Dendritic cell treated with granulocyte-macrophage colony-stimulating factor and Interleukin-4, amounts not matched to agents 40 ng/mL and 50 ng/mL, for 4 days (primary cell): ENCODE results near the gene CLEC16A.

ENCODE experiments used
- H3K27ac Mint-ChIP-seq: one replicate; pipeline ENCODE4 v1.8.0; 2022; ENCODE audit warnings: mild to moderate bottlenecking, mixed read lengths
- H3K27me3 Mint-ChIP-seq: one replicate; pipeline ENCODE4 v1.8.0; 2022; ENCODE audit warnings: mild to moderate bottlenecking, mixed read lengths
- H3K36me3 Mint-ChIP-seq: one replicate; pipeline ENCODE4 v1.8.0; 2022; ENCODE audit warnings: low read depth, mixed read lengths
- H3K4me1 Mint-ChIP-seq: one replicate; pipeline ENCODE4 v1.8.0; 2022; ENCODE audit warnings: low read depth, mixed read lengths
- H3K4me3 Mint-ChIP-seq: one replicate; pipeline ENCODE4 v1.8.0; 2022; ENCODE audit warnings: mild to moderate bottlenecking, moderate library complexity, mixed read lengths
- H3K9me3 Mint-ChIP-seq: one replicate; pipeline ENCODE4 v1.8.0; 2022; ENCODE audit warnings: mixed read lengths
- intact Hi-C: fragments of 100-400 bp; cut with micrococcal nuclease; formaldehyde crosslinking; loops from one replicate; pipeline ENCODE4 v1.15.0; 2022

The CLEC16A gene

DNA sequence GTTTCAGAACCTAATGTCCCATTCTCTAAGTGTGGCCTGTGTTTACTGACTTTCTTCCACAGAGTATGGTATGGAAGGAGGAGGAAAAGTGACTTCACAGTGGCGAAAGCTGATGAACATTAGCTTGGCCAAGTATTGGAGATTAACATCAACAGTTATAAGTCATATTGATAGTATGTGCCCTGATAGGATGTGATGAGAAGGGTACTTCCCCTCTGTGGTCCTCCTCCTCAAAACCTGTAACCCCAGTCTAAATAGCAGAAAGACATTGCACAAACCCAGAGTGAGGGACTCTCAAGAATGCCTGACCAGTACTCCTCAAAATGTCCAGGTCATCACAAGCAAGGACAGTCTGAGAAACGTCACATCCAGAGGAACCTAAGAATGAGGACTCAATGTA, 73.1 kb downstream of the CLEC16A start:
- Mint-ChIP-seq H3K27ac (no peak overlapping the region), H3K9me3 (no peaks in the 10 kb centered on the region), H3K36me3 (peaks cover 87% of the 10 kb centered on the region), H3K4me3 (no peak overlapping the region), H3K4me1 (no peaks in the 10 kb centered on the region), H3K27me3 (no peaks in the 10 kb centered on the region)
- intact Hi-C loops = no loop called here

DNA sequence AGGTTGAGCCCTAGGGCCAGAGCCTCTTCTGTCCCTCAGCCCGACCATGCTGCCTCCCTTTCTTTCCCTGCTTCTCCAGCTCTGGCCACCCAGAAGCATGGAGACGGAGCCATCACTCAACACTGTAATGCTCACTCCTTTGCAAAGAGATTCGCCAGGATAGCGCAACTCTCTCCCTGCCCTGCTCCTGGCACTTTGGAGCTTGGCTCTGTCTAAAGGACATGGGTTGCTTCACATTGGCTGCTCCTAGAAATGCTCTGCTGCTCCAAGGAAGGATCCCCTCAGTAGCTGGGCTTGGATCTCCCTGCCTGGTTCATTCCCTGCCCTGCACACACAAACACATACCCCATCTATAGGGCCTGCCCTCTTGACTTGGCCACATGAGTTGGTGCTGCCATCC, 76.0 kb downstream of the CLEC16A start:
- Mint-ChIP-seq H3K36me3 (peaks cover 96% of the 10 kb centered on the region), H3K27ac (no peak overlapping the region), H3K4me3 (no peak overlapping the region), H3K27me3 (no peaks in the 10 kb centered on the region), H3K4me1 (no peaks in the 10 kb centered on the region), H3K9me3 (no peaks in the 10 kb centered on the region)
- intact Hi-C loops = no loop called here

DNA sequence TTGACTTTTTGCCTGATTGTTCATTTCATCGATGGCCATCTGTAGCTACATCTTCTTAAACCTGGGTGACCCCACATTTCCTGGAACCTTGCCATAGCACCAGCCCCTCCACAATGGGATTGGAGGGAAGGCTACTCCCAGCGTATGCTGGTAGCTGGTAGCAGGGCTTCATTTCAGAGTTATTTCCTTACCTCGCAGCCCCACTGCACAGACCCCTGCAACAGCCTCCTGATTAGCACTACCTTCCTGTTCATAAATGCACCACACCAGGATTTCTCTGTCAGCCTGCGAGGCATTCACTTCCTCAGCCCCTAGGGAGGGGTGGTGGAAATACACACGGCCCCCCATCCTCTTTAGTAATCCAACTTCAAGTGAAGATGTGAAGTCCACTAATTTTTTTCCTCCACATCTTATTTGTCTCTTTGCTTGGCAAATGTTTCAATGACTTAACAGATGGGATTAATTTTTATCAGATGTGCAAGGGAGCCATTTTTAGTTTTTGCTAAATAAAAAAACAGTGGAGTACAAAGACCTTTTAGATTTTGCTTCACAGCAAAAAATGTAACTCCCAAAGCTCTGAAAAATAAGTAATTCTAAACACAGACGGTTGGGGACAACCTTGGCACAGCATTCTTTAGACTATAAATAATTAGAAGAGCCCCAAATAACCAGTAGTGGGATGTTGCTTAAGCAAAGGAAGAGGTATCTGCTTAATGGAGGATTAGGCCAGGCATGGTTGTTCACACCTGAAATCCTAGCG, 76.6 kb downstream of the CLEC16A start:
- Mint-ChIP-seq H3K9me3 (peaks cover 6% of the 10 kb centered on the region), H3K4me1 (no peaks in the 10 kb centered on the region), H3K36me3 (peaks cover 96% of the 10 kb centered on the region), H3K27ac (no peak overlapping the region), H3K4me3 (no peak overlapping the region), H3K27me3 (no peaks in the 10 kb centered on the region)
- intact Hi-C loops = no loop called here

DNA sequence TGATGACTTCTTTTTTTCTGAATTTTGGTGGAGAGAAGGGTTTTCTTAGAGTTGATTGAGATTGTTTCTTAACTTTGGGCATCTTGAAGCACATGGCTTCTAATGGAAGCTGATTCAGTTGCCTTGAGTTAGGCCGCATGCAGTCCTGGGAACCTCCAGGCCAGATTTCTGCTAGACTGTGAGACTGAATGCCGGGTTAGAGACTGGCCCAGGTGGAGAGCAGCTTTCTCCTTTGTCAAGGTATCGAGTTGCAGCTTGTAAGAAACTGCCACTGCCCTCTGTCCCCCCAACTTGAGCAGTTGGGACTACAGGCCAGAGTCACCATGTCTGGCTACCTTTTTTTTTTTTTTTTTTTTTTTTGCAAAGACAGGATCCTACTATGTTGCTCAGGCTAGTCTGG, 77.6 kb downstream of the CLEC16A start:
- Mint-ChIP-seq H3K27me3 (no peaks in the 10 kb centered on the region), H3K27ac (no peak overlapping the region), H3K36me3 (peaks cover 96% of the 10 kb centered on the region)

DNA sequence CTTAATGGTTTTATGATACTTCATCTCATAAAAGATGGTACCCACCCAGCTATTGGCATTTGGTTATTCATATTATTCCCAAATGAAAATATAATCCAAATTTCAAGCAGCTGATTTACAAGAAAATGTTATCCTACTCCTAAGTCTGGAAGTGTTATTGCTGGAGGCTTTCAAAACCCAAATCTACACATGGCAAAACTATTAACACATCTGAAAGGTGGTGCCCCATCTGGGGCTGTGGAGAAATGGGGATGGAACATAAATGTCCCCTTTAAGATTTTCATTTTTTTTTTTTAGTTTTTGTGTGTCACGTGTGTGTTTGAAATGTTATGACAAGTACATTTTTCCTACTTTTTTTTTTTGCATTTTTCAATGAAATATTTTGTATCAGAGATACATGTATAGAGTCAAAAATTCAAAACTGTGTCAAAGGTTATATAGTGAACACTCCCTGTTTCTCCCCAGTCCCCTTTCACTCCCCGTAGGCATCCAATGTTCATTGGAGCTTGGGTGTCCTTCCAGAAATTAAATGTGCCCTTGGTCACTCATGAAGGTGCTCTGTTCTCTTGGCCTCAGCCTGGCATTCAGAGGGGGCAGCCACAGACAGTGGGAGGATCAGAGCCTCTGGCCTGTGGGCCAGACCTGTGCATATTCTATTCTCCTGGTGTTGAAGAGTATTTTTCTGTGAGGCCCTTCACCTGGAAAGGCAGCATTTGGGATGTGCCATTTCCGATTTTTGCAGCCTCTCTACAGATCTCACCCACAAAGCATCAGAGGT, 79.1 kb downstream of the CLEC16A start:
- intact Hi-C loops = no loop called here
- no peaks in the 10 kb centered on the region for H3K27me3 Mint-ChIP-seq

More for the DNA sequence above, 77.6 kb downstream of the CLEC16A start:
- no peak overlapping the region for H3K4me3 Mint-ChIP-seq
- no peaks in the 10 kb centered on the region for H3K4me1 Mint-ChIP-seq
- peaks cover 16% of the 10 kb centered on the region for H3K9me3 Mint-ChIP-seq
- intact Hi-C loops = no loop called here

DNA sequence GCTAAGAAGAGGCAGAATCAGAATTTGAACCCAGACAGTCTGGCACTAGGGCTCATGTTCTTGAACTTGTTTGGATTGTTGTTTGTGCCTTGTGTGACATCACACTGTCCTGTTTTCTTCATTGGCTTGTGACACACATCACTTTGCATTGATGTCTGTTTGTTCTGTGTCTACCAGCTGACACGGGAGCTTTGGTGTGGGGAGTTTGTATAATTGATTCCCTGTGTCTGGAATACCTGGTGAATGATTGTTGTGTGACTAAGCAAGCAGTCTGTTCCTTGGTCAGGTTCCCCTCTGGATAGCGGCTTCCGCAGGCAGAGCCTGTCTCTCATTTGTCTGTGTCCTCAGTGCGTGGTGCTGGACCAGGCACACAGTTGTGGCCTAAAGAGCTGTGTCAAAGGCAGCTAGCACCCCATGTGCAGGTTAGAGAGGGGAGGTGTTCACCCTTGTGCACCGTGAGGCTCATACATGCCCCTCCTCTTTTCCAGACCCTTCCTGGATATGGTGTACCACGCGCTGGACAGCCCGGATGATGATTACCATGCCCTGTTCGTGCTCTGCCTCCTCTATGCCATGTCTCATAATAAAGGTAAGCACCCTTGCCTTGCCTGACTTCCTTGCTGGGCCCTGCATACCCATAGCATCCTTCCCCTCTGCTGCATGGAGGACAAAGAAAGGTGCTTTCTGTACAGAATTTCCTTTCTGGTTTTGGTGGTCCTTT, 80.1 kb downstream of the CLEC16A start:
- intact Hi-C loops = no loop called here
- H3K4me3 Mint-ChIP-seq = no peak overlapping the region

More for the DNA sequence above, 79.1 kb downstream of the CLEC16A start:
- H3K27ac Mint-ChIP-seq = no peak overlapping the region
- no peak overlapping the region for H3K4me3 Mint-ChIP-seq
- peaks cover 27% of the 10 kb centered on the region for H3K9me3 Mint-ChIP-seq
- H3K4me1 Mint-ChIP-seq = no peaks in the 10 kb centered on the region
- H3K36me3 Mint-ChIP-seq = peaks cover 97% of the 10 kb centered on the region

DNA sequence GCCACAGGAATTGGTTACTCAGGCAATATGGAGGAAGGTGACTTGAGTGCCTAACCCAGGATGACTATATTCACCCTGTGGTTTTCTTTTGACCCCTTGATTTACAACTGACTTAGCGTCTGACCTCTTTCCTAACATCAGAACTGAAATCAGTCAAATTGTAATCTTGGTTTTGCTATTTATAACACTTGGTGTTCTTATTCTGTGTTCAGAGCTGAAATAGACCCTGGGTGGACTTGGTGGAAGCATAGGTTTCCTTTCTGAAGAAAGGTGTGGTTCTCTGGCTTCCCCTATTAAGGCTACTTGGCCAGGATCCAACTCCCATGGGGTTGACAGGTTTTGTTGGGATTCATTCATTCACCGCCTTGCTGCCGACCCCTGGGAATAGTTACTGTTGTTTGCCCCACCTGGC, 80.8 kb downstream of the CLEC16A start:
- Mint-ChIP-seq H3K36me3 (peaks cover 99% of the 10 kb centered on the region), H3K27ac (no peak overlapping the region), H3K4me1 (no peaks in the 10 kb centered on the region), H3K4me3 (no peak overlapping the region), H3K27me3 (no peaks in the 10 kb centered on the region), H3K9me3 (peaks cover 27% of the 10 kb centered on the region)
- intact Hi-C loops = no loop called here

More for the DNA sequence above, 80.1 kb downstream of the CLEC16A start:
- H3K27ac Mint-ChIP-seq = no peak overlapping the region
- H3K9me3 Mint-ChIP-seq = peaks cover 27% of the 10 kb centered on the region
- H3K27me3 Mint-ChIP-seq = no peaks in the 10 kb centered on the region
- peaks cover 99% of the 10 kb centered on the region for H3K36me3 Mint-ChIP-seq
- H3K4me1 Mint-ChIP-seq = no peaks in the 10 kb centered on the region

DNA sequence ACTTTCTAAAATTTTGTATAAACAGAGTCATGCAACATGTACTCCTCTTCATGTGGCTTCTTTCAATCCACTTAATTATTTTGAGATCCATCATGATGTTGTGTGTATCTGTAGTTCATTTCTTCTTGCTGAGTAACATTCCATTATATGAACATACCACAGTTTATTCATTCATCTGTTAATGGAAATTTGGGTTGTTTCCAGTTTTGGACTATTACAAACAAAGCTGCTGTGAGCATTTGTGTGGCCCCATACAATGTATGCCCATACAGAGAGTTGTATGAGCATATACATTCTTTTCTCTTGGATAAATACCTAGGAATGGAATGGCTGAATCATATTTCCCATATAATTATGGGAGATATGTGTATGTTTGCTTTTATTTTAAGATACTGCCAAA, 85.6 kb downstream of the CLEC16A start:
- intact Hi-C loops = no loop called here
- no peak overlapping the region for H3K4me3 Mint-ChIP-seq
- no peak overlapping the region for H3K27ac Mint-ChIP-seq
- peaks cover 27% of the 10 kb centered on the region for H3K9me3 Mint-ChIP-seq
- H3K4me1 Mint-ChIP-seq = peaks cover 22% of the 10 kb centered on the region
- no peaks in the 10 kb centered on the region for H3K27me3 Mint-ChIP-seq
- H3K36me3 Mint-ChIP-seq = peaks cover 99% of the 10 kb centered on the region

DNA sequence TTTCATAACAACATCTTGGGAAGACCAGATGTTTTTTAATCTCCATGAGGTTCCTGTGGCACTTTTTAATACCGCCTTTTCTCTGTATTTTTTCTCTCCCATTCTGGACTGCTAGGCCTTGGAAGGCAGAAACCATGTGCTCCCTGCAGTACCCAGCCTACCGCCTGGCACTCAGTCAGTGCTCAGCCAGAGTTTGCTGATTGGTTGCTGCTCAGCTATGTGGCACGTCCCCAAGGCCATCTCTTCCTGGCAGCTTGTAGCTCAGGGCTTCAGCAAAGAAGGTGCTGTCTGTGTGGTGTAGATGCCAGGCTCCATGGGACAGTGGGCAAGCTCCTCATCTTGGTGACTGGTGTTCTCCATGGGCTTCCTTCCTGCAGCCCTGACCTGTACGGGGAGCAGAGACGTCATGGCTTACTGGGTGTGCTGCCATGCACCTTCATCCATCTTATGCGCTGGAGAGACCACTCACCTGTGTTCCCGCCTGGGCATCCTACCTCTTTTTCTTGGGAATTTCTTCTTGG, 86.7 kb downstream of the CLEC16A start:
- peaks cover 99% of the 10 kb centered on the region for H3K36me3 Mint-ChIP-seq
- peaks cover 20% of the 10 kb centered on the region for H3K9me3 Mint-ChIP-seq
- no peaks in the 10 kb centered on the region for H3K27me3 Mint-ChIP-seq
- H3K27ac Mint-ChIP-seq = no peak overlapping the region
- H3K4me1 Mint-ChIP-seq = peaks cover 22% of the 10 kb centered on the region
- intact Hi-C loops = no loop called here
- no peak overlapping the region for H3K4me3 Mint-ChIP-seq

DNA sequence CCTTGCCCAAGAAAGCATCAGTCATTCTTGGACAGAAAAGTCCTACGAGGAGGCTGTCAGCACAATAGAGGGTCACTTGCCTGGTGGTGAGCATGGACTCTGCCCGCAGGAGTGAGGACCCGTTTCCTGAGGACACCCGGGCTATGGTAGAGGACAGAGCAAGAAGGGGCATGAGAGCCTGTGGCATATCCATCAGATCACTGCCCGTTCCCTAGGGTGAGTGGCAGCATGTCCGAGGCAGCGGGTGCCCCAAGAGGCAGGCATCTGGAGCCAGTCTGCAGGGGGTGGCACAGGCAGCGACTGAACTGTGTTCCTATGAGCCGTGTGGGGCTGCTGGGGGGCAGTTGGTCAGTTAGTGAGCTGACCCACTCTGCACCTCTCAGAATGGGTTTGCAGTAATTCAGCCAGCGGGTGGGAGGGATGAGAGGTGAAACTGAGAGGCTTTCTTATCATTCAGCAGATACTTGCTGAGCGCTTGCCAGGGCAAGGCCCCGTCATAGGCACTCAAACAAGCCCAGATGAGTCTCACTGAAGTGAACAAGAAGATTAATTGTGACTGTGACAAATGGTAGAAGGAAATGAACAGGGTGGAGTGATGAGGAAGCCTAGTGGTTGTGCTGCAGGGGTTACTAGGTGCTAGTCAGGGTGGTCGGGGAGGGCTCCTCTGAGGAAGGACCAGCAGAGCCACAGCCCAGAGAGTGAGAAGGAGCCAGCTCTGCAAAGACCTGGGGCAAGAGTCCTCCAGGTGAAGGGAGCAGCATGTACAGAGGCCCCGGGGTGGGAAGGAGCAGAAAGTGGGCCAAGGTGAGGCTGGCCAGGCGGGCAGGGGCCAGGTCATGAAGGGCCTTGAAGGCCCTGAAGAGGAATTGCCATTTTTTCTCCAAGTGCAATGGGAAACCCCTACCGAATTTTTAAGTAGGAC, 87.9 kb downstream of the CLEC16A start:
- Mint-ChIP-seq H3K27me3 (no peaks in the 10 kb centered on the region), H3K36me3 (peaks cover 99% of the 10 kb centered on the region), H3K27ac (peak overlapping the region; percentile 36), H3K4me1 (peaks cover 22% of the 10 kb centered on the region), H3K4me3 (no peak overlapping the region), H3K9me3 (peaks cover 8% of the 10 kb centered on the region)
- intact Hi-C loops = no loop called here

DNA sequence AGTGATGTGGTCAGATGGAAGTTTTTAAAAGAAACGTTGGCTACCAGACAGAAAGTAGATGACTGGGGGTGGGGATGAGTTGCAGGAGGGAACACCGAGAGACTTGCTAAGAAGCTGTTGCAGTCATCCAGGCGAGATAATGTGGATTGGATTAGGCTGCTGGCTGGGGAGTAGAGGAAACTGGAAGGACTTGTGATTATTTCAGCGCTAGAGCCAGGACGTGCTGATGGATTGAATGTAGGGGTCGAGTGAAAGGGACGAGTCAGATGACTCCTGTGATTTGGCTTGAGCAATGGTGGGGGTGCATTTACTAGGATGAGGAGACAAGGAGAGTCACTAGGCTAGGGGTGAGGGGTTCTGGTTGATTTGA, 88.5 kb downstream of the CLEC16A start:
- peaks cover 22% of the 10 kb centered on the region for H3K4me1 Mint-ChIP-seq
- H3K27ac Mint-ChIP-seq = no peak overlapping the region
- no peaks in the 10 kb centered on the region for H3K27me3 Mint-ChIP-seq

DNA sequence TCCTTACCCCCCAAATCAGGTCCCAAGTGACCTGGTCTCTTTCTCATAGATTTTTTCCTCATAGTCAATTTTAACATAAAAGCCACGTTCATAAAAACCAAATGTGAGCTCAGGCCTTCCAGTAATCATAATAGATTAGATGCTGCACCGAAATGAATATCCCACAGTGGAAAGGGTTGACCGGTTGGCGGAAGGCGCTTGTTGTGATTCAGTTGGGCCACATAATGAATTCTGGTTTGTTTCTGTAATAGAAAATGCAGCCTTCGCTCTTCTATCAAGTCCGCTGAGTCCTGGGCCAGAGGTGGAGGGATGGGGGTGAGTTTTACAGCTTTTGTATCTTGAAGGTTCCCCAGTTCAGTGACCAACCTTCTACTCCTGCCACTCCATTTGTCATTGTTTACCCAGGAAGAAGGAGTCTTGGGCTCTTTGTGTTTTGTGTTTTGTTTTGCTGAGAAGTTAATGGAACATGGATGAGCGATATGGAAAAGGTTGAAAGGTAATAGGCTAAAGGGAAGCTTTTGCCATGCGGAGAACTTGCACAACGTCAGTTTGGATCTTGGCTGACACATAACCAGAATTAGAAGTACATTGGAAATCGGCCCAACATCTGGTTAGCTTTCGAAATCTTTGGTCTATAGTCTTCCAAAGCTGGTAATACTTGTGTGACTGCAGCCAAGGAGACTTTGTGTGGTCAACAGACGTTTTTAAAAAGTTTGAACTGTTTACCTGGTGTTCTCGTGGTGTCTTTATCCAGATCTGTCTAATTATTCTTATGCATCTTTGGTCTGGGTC, 89.5 kb downstream of the CLEC16A start:
- H3K27ac Mint-ChIP-seq = peak overlapping the region; percentile 64
- intact Hi-C loops = no loop called here
- H3K4me3 Mint-ChIP-seq = no peak overlapping the region
- peaks cover 97% of the 10 kb centered on the region for H3K36me3 Mint-ChIP-seq
- peaks cover 22% of the 10 kb centered on the region for H3K4me1 Mint-ChIP-seq
- H3K9me3 Mint-ChIP-seq = no peaks in the 10 kb centered on the region
- H3K27me3 Mint-ChIP-seq = no peaks in the 10 kb centered on the region

More for the DNA sequence above, 88.5 kb downstream of the CLEC16A start:
- intact Hi-C loops = no loop called here
- H3K4me3 Mint-ChIP-seq = no peak overlapping the region
- peaks cover 2% of the 10 kb centered on the region for H3K9me3 Mint-ChIP-seq
- H3K36me3 Mint-ChIP-seq = peaks cover 97% of the 10 kb centered on the region
